ENCODE data around the gene NEK8.

Gene NEK8

DNA sequence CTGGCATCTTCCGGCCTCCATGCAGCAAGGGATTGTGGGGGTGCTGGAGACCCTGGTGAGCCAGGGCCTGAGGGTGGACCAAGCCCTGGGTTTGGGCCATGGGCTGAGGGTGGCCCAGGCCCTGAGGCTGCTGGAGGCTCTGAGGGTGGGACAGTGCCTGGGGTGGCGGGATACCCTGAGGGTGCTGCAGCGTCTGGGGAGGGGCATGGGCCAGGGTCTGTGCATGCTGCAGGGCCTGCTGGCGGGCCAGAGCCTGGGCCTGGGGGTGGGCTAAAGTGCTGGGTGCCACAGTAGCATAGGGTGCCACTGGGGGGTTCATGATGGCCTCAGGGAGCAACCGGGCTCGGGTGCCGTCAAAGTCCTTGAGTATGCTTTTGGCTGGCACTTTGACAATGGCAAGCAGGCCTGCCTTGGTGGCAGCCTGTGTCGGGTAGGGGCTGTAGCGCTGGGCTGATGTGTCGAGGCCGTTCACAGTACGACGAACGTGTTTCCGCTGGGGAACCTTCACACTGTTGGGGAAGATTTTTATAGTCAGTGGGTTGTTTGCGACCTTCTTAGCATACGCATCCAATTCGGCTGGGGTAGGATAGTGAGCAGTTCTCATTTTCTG is 30.8 kb downstream of the NEK8 start:
- no peak for DNase-seq (ENCODE audit: low spot score)
- in situ Hi-C loops (cut with MboI; ENCODE audit: low pct_unique_long_range_greater_than_20kb, low sequenced_read_pairs, unreplicated experiment), result no loop called here
- TF ChIP-seq, protein P1, sequence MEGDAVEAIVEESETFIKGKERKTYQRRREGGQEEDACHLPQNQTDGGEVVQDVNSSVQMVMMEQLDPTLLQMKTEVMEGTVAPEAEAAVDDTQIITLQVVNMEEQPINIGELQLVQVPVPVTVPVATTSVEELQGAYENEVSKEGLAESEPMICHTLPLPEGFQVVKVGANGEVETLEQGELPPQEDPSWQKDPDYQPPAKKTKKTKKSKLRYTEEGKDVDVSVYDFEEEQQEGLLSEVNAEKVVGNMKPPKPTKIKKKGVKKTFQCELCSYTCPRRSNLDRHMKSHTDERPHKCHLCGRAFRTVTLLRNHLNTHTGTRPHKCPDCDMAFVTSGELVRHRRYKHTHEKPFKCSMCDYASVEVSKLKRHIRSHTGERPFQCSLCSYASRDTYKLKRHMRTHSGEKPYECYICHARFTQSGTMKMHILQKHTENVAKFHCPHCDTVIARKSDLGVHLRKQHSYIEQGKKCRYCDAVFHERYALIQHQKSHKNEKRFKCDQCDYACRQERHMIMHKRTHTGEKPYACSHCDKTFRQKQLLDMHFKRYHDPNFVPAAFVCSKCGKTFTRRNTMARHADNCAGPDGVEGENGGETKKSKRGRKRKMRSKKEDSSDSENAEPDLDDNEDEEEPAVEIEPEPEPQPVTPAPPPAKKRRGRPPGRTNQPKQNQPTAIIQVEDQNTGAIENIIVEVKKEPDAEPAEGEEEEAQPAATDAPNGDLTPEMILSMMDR (IDR thresholded peaks at IDR 0.05; ENCODE audit: extremely low read depth, insufficient read depth, missing control alignments), result no peak

DNA sequence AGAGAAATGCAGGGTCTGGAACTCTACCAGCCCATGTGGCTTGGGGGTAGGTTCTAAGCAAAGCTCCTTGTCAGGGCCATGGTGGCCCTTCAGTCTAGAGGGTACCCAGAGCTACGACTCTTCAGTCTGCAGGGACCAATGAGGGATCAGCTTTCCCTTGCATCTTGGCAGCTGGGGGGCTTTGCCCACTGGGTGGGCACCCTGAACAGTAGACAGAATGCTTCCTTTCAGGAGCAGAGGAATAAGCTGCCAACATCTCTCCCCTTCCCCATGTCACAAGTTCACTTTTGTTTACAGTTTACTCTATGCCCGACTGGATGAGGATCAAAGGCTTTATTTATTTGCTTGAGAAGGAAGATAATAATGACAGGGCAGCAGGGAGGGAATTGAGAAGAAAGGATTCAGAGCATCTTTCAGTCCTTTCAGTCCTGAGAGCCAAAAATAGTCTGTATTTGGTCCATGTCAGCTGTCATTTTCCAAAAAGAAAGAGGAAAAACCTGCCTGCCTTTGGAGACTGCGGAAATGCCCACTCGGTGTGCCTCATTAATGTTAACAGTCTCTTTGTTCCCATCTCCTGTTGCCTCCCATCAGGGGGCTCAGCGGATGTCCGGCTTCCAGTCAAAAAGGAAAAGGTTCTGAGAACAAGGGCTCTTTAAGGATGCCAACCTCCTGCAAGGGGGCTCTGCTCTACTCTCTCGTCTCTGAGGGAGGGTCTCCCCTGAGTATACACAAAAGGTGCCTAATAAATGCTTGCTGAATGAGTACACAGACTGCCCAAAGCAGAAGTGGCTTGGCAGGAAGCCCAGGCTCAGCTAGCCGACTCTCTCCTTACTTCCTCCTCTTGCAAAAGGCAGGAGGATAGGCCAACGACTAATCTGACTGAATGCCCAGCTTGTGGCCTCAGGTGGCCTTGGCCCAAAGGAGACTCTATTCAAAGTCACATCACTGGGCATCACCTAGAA is 32.3 kb downstream of the NEK8 start:
- TF ChIP-seq, protein P1 (IDR thresholded peaks at IDR 0.05; ENCODE audit: extremely low read depth, insufficient read depth, missing control alignments), result no peak
- DNase-seq (ENCODE audit: low spot score), result no peak
- in situ Hi-C loops (cut with MboI; ENCODE audit: low pct_unique_long_range_greater_than_20kb, low sequenced_read_pairs, unreplicated experiment), result loop anchor here (10.0 kb wide), 1 partner anchor 154 kb away; no protein-coding TSS in a partner anchor

DNA sequence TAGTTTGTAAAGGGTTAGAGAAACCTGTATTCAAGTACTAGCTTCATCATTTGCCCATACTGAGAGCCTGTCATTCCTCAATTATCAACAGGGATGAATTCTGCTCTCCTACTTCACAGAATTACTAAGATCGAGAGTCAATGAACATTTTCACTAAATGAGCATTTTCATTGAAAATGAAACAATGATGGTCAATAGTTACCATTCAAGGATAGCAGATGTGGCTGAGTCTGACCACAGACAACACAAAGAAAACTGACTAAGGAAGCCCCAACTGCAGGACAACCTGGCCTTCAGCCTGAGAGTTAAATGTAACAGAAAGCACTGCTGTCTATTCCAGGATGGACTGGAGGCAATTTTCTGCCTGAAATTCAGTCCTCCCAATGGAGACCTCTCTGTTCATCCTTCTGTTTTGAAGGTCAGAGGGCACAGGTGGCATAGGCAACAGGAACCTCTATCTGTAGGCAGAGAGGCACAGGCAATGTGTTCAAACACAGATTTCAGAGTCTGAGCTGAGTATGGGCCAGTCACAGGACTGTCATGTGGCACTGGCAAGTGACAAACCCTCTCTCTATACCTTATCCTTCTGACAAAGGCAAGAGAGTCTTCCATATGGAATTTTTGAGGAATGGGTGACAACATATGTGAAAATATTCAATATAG is 34.7 kb downstream of the NEK8 start:
- peak; percentile 75 for DNase-seq (ENCODE audit: low spot score)
- in situ Hi-C loops (cut with MboI; ENCODE audit: low pct_unique_long_range_greater_than_20kb, low sequenced_read_pairs, unreplicated experiment), result loop anchor here (10.0 kb wide), 1 partner anchor 152 kb away; no protein-coding TSS in a partner anchor
- TF ChIP-seq, protein P1 (IDR thresholded peaks at IDR 0.05; ENCODE audit: extremely low read depth, insufficient read depth, missing control alignments), result peak; percentile 1

DNA sequence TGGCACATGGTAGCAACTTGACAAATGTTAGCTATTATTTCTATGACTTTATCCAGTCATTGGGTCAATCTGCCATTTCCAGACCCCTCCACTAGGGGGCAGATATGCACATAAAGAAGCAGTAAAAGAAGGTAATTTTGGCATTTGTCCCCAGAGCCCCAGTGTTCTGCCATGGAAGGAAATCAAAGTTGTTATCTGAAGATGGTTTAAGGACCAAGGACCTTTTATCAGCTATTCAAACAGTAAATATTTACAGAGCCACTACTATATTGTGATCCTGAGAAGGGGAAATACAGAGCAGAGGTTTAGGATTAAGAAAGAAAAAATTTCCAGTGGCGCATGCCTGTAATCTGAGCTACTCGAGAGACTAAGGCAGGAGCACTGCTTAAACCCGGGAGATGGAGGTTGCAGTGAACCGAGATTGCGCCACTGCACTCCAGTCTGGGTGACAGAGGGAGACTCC is 35.2 kb downstream of the NEK8 start:
- in situ Hi-C loops (cut with MboI; ENCODE audit: low pct_unique_long_range_greater_than_20kb, low sequenced_read_pairs, unreplicated experiment), result loop anchor here (10.0 kb wide), 1 partner anchor 151 kb away; no protein-coding TSS in a partner anchor
- TF ChIP-seq, protein P1 (IDR thresholded peaks at IDR 0.05; ENCODE audit: extremely low read depth, insufficient read depth, missing control alignments), result peak; percentile 81
- DNase-seq (ENCODE audit: low spot score), result peak; percentile 74

DNA sequence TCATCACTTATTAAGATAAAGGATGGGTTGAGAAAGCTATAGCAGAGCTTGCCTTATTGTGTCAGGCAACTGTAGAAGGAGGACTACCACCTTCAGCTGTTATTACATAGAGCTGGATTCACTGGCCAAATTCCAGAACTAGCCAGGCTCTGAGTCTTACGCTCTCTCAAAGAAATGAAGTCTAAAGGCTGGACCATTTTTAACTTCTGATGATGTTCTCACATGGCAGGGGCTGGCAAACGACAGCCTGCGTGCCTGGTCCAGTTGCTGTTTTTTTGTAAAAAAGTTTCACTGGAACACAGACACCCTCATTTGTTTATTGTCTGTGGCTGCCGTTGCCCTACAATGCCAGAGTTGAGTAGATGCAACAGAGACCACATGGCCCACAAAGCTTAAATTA is 36.5 kb downstream of the NEK8 start:
- no peak for DNase-seq (ENCODE audit: low spot score)
- in situ Hi-C loops (cut with MboI; ENCODE audit: low pct_unique_long_range_greater_than_20kb, low sequenced_read_pairs, unreplicated experiment), result loop anchor here (10.0 kb wide), 1 partner anchor 150 kb away; no protein-coding TSS in a partner anchor
- TF ChIP-seq, protein P1 (IDR thresholded peaks at IDR 0.05; ENCODE audit: extremely low read depth, insufficient read depth, missing control alignments), result no peak

DNA sequence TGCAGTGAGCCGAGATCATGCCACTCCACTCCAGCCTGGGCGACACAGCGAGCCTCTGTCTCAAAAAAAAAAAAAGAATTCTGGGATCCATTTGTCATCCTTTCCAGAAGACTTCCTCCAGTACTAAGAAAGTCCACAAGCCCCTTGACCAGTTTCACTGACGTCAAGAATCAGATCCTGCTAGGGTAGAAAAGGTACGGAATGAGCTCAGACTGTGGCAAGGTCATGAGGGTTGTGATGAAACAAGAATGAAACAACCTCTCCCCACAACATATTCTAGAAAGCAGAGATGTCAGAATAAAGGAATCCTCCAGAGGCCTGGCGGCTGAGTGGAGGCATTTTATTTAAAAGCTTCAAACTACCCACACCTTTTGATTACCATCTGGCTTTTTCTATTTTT is 45.1 kb downstream of the NEK8 start:
- TF ChIP-seq, protein P1 (IDR thresholded peaks at IDR 0.05; ENCODE audit: extremely low read depth, insufficient read depth, missing control alignments), result no peak
- no peak for DNase-seq (ENCODE audit: low spot score)
- in situ Hi-C loops (cut with MboI; ENCODE audit: low pct_unique_long_range_greater_than_20kb, low sequenced_read_pairs, unreplicated experiment), result no loop called here
